Natural killer cell (primary cell): ENCODE measurements around the gene SERPINE1. TPM values are rescaled to one million over a fixed set of nuclear protein-coding genes. Genes with fewer than 3 reads are reported as not detected.
A peak's percentile ranks its signal among the peaks of the same experiment; 100 is the strongest.

Experiments used
- ATAC-seq, 3 donors: fragments of 150-1000 bp in 2 of 3; fragments of 200-7000 bp in 1 of 3; cut with Tn5 transposase; 1 replicate in 1 of 3; 2 replicates in 2 of 3; pipeline ENCODE4 v1.10.0; 2021; ENCODE audit warnings: mild to moderate bottlenecking in 2 of 3, moderate library complexity in 2 of 3
- DNase-seq, 2 donors: peaks; one replicate each; pipeline versions ENCODE4 v3.0.0 to v3.0.0-alpha.2; 2013 to 2021; ENCODE audit warnings: mixed read lengths in 1 of 2
- H3K27ac ChIP-seq: one replicate; pipeline ENCODE4 v1.5.1; 2013; ENCODE audit warnings: mild to moderate bottlenecking, low read length
- H3K27me3 ChIP-seq: one replicate; pipeline ENCODE4 v1.6.1; 2013; ENCODE audit warnings: low read length; ENCODE audit not compliant: control insufficient read depth, insufficient read depth
- H3K36me3 ChIP-seq: one replicate; pipeline ENCODE4 v1.6.1; 2013; ENCODE audit warnings: low read length; ENCODE audit not compliant: control insufficient read depth, insufficient read depth
- H3K4me1 ChIP-seq: one replicate; pipeline ENCODE4 v1.6.1; 2013; ENCODE audit warnings: low read length; ENCODE audit not compliant: control insufficient read depth, insufficient read depth
- H3K4me3 ChIP-seq: one replicate; pipeline ENCODE4 v1.5.1; 2013; ENCODE audit warnings: low read length
- H3K9me3 ChIP-seq: one replicate; pipeline ENCODE4 v1.6.1; 2013; ENCODE audit warnings: low read length; ENCODE audit not compliant: control insufficient read depth, insufficient read depth
- H3K27ac Mint-ChIP-seq, 2 donors: one replicate each; pipeline ENCODE4 v1.8.0; 2022; ENCODE audit warnings: mild to moderate bottlenecking in 2 of 2, mixed read lengths in 2 of 2, moderate library complexity in 1 of 2
- H3K27me3 Mint-ChIP-seq, 2 donors: one replicate each; pipeline ENCODE4 v1.8.0; 2022; ENCODE audit warnings: low read depth in 2 of 2, mixed read lengths in 2 of 2
- H3K36me3 Mint-ChIP-seq: one replicate; pipeline ENCODE4 v1.8.0; 2022; ENCODE audit warnings: mixed read lengths
- H3K4me1 Mint-ChIP-seq, 2 donors: one replicate each; pipeline ENCODE4 v1.8.0; 2022; ENCODE audit warnings: mixed read lengths in 2 of 2
- H3K4me3 Mint-ChIP-seq: one replicate; pipeline ENCODE4 v1.8.0; 2022; ENCODE audit warnings: mild to moderate bottlenecking, moderate library complexity, mixed read lengths
- H3K9me3 Mint-ChIP-seq, 2 donors: one replicate each; pipeline ENCODE4 v1.8.0; 2022; ENCODE audit warnings: mixed read lengths in 2 of 2
- WGBS: methylation state at CpG from one replicate; pipeline ENCODE4 v1.1.7; 2013; ENCODE audit warnings: missing lambda C conversion rate; ENCODE audit not compliant: insufficient coverage; 5-methylcytosine and 5-hydroxymethylcytosine counted together
- intact Hi-C: fragments of 100-400 bp; cut with micrococcal nuclease; formaldehyde crosslinking; loops from one replicate; pipeline ENCODE4 v1.14.2; 2022
- total RNA-seq, 4 donors: library from RNA; stranded (reverse); fragments of 120-200 nt in 1 of 4; gene quantifications; one replicate each; pipeline versions ENCODE4 v1.2.3 to v1.2.4, GENCODE V29; 2013 to 2022
- TF ChIP-seq, protein P1 (sequence below): fragments of 200-600 bp; IDR thresholded peaks from one replicate; pipeline ENCODE4 v1.8.0; 2022; ENCODE audit warnings: antibody characterized with exemption

Gene SERPINE1
- total RNA-seq, 3 donors from 2014 or later (not counting 1 experiment from before 2014, with no cell fraction given), result 0.48 to 5.5 (median 1.1) TPM

DNA sequence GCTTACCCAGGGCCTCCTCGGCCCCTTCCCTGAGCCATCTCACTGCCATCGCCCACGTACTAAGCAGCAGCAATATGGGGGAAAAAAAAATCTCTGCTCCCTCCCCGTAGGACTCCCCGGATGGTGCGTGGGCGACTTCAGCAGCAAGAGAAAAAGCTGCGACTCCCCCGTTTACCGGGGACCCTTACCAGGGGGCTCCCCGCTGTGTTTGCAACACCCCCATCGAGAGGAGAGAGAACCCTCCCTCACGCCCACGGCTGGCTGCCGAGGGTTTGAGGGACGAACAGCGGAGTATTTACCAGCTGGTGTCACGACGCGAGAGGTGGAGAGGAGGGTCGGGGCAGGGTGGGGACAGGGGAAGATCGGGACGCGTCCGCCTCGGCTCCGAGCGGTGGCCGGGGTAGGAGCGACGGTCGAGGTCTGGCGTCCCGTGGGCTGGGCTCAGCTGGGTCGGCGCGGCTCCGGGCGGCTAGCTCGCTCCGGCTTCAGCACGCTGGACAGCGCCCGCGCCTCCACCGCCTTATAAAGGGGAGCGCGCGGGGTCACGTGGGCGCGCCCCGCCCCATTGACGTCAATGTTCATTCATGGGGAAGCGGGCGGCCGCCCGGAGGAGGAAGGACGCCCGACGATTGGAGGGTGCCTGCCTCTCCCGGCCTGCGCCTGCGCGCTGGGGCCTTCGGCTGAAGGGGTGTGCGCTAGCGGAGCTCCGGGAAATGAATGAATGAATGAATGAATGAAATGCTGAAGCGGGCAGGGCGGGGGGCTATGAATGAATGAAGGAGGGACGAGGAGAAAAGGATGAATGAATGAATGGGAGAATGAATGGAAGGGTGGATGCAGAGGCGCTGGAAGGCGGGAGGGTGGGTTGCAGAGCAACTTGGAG, 38.4 kb downstream of the SERPINE1 start, which contains the start of gene VGF:
Gene VGF (minus strand): TSS at position 495 of the 883 bp plus-strand sequence. CDS start 726 bp downstream, outside the sequence.
- 3% methylated on average over 74 of the region's 74 CpGs for WGBS
- no peaks in the 10 kb centered on the region for H3K36me3 Mint-ChIP-seq

DNA sequence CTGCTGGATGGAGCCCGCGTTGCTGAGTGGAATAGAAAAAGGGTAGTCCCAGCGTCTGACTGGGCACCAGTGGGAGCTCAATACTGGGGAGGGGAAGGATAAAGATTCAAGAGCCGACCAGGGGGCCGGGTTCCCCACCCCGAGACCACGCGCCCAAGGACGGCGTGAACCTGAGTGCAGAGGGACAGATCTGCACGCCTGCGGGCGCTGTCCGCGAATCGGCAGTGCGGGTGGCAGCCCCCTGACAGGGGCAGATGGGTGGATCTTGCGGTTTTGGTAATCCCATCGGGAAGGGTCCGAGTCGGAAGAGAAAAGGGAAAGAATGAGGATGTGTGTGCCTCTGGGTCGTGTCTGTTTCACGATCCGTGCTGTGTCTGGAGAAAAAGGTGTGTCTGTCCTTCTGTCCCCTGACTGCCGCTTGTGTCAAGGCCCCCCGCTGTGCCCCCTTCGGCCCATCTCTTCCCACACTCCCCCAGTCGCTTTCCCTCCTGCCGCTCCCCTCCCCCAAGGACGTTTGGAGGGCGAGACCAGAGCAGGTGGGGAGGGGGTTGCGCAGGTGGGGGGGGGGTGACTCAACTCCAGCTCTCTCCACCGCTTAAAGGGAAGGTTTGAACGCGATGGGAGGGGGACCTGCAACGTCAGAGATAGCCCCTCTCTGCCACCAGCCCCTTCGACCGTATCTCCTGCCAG, 39.2 kb downstream of the SERPINE1 start:
- peak overlapping the region; percentile 57 to 79 for H3K27ac Mint-ChIP-seq
- peak in 1 of 2 donors; percentile 17 for DNase-seq
- H3K27me3 ChIP-seq, result peaks cover 67% of the 10 kb centered on the region
- WGBS, result 3% methylated on average over 26 of the region's 38 CpGs
- ATAC-seq, result no peak
- no peak overlapping the region for H3K4me3 ChIP-seq
- H3K27ac ChIP-seq, result no peak overlapping the region
- H3K36me3 ChIP-seq, result no peaks in the 10 kb centered on the region
- TF ChIP-seq, protein P1, sequence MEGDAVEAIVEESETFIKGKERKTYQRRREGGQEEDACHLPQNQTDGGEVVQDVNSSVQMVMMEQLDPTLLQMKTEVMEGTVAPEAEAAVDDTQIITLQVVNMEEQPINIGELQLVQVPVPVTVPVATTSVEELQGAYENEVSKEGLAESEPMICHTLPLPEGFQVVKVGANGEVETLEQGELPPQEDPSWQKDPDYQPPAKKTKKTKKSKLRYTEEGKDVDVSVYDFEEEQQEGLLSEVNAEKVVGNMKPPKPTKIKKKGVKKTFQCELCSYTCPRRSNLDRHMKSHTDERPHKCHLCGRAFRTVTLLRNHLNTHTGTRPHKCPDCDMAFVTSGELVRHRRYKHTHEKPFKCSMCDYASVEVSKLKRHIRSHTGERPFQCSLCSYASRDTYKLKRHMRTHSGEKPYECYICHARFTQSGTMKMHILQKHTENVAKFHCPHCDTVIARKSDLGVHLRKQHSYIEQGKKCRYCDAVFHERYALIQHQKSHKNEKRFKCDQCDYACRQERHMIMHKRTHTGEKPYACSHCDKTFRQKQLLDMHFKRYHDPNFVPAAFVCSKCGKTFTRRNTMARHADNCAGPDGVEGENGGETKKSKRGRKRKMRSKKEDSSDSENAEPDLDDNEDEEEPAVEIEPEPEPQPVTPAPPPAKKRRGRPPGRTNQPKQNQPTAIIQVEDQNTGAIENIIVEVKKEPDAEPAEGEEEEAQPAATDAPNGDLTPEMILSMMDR, result no peak
- H3K4me1 Mint-ChIP-seq, result peaks cover 29 to 53% of the 10 kb centered on the region in 2 donors
- no peaks in the 10 kb centered on the region for H3K36me3 Mint-ChIP-seq
- peak overlapping the region; percentile 85 for H3K4me3 Mint-ChIP-seq
- peaks cover 5% of the 10 kb centered on the region for H3K9me3 ChIP-seq
- H3K27me3 Mint-ChIP-seq, result peaks cover 52 to 54% of the 10 kb centered on the region in 2 donors
- intact Hi-C loops, result loop anchor here (1.0 kb wide), 1 partner anchor 28 kb away; no protein-coding TSS in a partner anchor
- peaks cover 44% of the 10 kb centered on the region for H3K4me1 ChIP-seq
- no peaks in the 10 kb centered on the region for H3K9me3 Mint-ChIP-seq

More for the DNA sequence above, 38.4 kb downstream of the SERPINE1 start, which contains the start of gene VGF:
- Mint-ChIP-seq H3K27ac (peak within 1 kb of the TSS; percentile 57 to 79), H3K9me3 (no peaks in the 10 kb centered on the region), H3K27me3 (peaks cover 46% of the 10 kb centered on the region in 2 donors), H3K4me3 (peak within 1 kb of the TSS; percentile 85), H3K4me1 (peaks cover 21 to 46% of the 10 kb centered on the region in 2 donors)
- Histone ChIP-seq H3K36me3 (no peaks in the 10 kb centered on the region), H3K9me3 (peaks cover 5% of the 10 kb centered on the region), H3K4me3 (no peak within 1 kb of the TSS), H3K27me3 (peaks cover 59% of the 10 kb centered on the region), H3K27ac (no peak within 1 kb of the TSS), H3K4me1 (peaks cover 44% of the 10 kb centered on the region)
- peak; percentile 81 to 95 (median 86) for ATAC-seq
- TF ChIP-seq, protein P1, result no peak
- peak; percentile 92 to 96 for DNase-seq
- intact Hi-C loops, result loop anchor here (1.0 kb wide), 1 partner anchor 27 kb away; no protein-coding TSS in a partner anchor

DNA sequence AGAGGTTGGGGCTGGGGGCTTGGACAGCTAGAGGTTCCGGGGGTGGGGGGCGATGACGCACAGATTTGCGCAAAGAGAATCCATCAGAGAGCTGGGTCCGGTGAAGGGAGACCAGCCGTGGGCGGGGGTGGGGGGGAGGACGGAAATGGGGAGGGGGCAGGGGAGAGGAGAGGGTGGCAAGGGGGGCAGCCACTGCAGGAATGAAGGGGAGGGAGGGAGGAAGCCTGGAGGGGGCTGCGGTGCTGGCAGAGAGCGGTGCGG, 39.7 kb downstream of the SERPINE1 start:
- peak overlapping the region; percentile 52 for H3K4me3 Mint-ChIP-seq
- no peaks in the 10 kb centered on the region for H3K36me3 Mint-ChIP-seq
- ATAC-seq (no peak), DNase-seq (no peak)
- H3K27me3 Mint-ChIP-seq, result peaks cover 53 to 58% of the 10 kb centered on the region in 2 donors
- peaks cover 5% of the 10 kb centered on the region for H3K9me3 ChIP-seq
- no peaks in the 10 kb centered on the region for H3K9me3 Mint-ChIP-seq
- no peaks in the 10 kb centered on the region for H3K36me3 ChIP-seq
- intact Hi-C loops, result no loop called here
- peaks cover 32 to 58% of the 10 kb centered on the region in 2 donors for H3K4me1 Mint-ChIP-seq
- TF ChIP-seq, protein P1, result no peak
- H3K27ac Mint-ChIP-seq, result peak overlapping the region in 1 of 2 donors; percentile 79
- no peak overlapping the region for H3K27ac ChIP-seq
- H3K4me3 ChIP-seq, result no peak overlapping the region
- H3K27me3 ChIP-seq, result peaks cover 72% of the 10 kb centered on the region
- WGBS, result 1% methylated on average over 11 of the region's 11 CpGs
- peaks cover 47% of the 10 kb centered on the region for H3K4me1 ChIP-seq
